ENCODE data around the gene NPTX1.

GRCh38 chr17:80427366-80428282 lies 48.8 kb downstream of the NPTX1 start:
- TF ChIP-seq EZH2 (IDR thresholded peaks at IDR 0.05; ENCODE audit: borderline replicate concordance, insufficient read depth, low read depth, low read length, poor library complexity, severe bottlenecking), result no peak
- TF ChIP-seq, protein P1, sequence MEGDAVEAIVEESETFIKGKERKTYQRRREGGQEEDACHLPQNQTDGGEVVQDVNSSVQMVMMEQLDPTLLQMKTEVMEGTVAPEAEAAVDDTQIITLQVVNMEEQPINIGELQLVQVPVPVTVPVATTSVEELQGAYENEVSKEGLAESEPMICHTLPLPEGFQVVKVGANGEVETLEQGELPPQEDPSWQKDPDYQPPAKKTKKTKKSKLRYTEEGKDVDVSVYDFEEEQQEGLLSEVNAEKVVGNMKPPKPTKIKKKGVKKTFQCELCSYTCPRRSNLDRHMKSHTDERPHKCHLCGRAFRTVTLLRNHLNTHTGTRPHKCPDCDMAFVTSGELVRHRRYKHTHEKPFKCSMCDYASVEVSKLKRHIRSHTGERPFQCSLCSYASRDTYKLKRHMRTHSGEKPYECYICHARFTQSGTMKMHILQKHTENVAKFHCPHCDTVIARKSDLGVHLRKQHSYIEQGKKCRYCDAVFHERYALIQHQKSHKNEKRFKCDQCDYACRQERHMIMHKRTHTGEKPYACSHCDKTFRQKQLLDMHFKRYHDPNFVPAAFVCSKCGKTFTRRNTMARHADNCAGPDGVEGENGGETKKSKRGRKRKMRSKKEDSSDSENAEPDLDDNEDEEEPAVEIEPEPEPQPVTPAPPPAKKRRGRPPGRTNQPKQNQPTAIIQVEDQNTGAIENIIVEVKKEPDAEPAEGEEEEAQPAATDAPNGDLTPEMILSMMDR (IDR thresholded peaks at IDR 0.05), result no peak
